Measurements from ENCODE around the gene LINC00237. TPM values are rescaled to one million over a fixed set of nuclear protein-coding genes. Genes with fewer than 3 reads are reported as not detected.

LINC00237 gene
- total and polyA plus RNA-seq, 12 donors: 0.14 TPM; not detected in 11

DNA sequence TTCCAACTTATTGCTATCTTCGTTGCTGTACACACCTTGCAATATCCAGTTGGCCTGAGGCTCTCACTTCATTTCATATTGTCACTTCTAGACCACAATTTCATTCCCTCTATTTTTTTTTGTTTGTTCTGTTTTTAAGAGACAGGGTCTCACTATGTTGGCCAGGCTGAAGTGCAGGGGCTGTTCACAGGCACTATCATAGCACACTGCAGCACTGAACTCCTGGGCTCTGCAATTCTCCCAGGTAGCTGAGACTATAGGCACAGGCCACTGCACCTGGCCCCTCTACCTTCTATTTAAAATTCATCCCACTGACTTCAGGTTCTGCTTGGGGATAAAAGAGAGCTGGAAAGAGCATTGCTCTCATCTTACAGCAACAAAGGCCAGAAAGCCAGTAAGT is 4.7 kb upstream of the LINC00237 start:
- no peak for TF ChIP-seq POLR2A (IDR thresholded peaks at IDR 0.05)
- TF ChIP-seq, protein P1, sequence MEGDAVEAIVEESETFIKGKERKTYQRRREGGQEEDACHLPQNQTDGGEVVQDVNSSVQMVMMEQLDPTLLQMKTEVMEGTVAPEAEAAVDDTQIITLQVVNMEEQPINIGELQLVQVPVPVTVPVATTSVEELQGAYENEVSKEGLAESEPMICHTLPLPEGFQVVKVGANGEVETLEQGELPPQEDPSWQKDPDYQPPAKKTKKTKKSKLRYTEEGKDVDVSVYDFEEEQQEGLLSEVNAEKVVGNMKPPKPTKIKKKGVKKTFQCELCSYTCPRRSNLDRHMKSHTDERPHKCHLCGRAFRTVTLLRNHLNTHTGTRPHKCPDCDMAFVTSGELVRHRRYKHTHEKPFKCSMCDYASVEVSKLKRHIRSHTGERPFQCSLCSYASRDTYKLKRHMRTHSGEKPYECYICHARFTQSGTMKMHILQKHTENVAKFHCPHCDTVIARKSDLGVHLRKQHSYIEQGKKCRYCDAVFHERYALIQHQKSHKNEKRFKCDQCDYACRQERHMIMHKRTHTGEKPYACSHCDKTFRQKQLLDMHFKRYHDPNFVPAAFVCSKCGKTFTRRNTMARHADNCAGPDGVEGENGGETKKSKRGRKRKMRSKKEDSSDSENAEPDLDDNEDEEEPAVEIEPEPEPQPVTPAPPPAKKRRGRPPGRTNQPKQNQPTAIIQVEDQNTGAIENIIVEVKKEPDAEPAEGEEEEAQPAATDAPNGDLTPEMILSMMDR (IDR thresholded peaks at IDR 0.05): no peak
- WGBS, 4 donors: 83 to 92% (median 86%) methylated on average over 1 of the region's 1 CpG
- H3K27ac ChIP-seq: no peak overlapping the region
- peaks cover 18% of the 10 kb centered on the region for H3K27me3 ChIP-seq
- intact Hi-C loops (cut with DNase I): no loop called here
- H3K36me3 ChIP-seq (replicated peaks in 1 of 2): no peaks in the 10 kb centered on the region
- H3K4me3 ChIP-seq: no peak overlapping the region
- H3K4me1 ChIP-seq (replicated peaks in 1 of 2): no peaks in the 10 kb centered on the region
- no peaks in the 10 kb centered on the region for H3K9me3 ChIP-seq (replicated peaks in 1 of 3)
- DNase-seq: no peak

DNA sequence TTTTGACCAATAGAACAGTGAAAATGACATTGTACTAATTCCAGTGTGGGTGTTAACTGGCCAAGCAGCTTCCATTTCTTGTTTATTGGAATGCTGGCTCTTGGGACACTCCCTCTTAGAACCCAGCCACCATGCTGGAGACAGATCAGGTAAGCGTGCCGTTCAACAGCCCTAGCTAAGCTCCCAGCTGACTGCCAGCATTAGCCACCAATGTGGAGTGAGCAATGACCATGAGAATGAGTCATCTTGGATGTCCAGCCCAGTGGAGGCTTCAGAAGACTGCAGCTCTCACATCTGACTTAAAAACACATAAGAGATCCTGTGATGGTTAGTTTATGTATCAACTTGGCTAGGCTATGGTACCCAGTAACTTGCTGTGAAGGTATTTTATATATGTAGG is 3.0 kb upstream of the LINC00237 start:
- Histone ChIP-seq H3K27me3 (peaks cover 34% of the 10 kb centered on the region), H3K27ac (no peak overlapping the region), H3K9me3 (replicated peaks in 1 of 3) (no peaks in the 10 kb centered on the region), H3K36me3 (replicated peaks in 1 of 2) (no peaks in the 10 kb centered on the region), H3K4me3 (no peak overlapping the region), H3K4me1 (replicated peaks in 1 of 2) (peaks cover 0 to 4% of the 10 kb centered on the region in 2 donors)
- 75 to 92% (median 81%) methylated on average over 2 of the region's 2 CpGs for WGBS, 4 donors
- DNase-seq: no peak
- intact Hi-C loops (cut with DNase I): no loop called here
- TF ChIP-seq, protein P1 (IDR thresholded peaks at IDR 0.05): no peak
- no peak for TF ChIP-seq POLR2A (IDR thresholded peaks at IDR 0.05)

DNA sequence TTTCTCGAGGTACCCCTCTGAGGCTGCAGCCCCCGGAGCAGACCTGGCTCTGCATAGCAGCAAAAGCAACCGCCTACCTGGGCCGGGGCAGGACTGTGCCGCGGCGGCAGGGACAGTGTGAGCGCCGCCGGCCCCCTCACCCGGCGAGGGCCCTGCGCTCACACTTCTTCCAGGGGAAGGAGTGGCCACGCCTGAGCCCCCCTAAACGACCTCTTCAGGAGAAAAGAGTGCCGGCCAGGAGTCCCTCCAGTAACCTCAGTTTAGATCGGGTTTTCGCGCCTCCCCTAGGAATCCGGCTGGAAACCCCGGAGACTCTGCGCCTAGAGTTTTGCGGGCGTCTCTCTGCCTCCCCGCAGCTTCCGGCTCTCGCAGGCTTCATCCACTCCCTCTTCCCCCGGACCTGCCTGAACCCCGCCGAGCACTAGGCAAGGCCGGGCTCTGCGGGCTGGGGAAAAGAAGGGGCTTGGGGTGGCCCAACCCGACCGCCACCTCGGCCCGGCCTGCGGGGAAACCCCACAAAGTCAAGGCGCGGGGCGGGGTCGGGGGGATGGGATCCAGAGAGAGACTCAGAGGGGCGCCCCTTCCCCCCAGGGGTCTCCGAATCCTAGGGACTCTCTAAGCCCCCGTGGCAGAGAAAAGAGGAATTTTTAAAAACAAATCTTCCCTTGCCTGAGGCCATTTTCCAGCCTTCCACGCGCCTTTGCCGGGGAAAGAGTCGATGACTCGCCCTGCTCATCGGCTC is 558 bp downstream of the LINC00237 start:
- Histone ChIP-seq H3K4me1 (replicated peaks in 1 of 2) (peaks cover 10 to 27% of the 10 kb centered on the region in 2 donors), H3K36me3 (replicated peaks in 1 of 2) (no peaks in the 10 kb centered on the region), H3K9me3 (replicated peaks in 1 of 3) (no peaks in the 10 kb centered on the region), H3K27me3 (peaks cover 70% of the 10 kb centered on the region), H3K4me3 (no peak overlapping the region), H3K27ac (no peak overlapping the region)
- 3 to 9% (median 4%) methylated on average over 17 to 50 of the region's 50 CpGs for WGBS, 4 donors
- intact Hi-C loops (cut with DNase I): no loop called here
- DNase-seq: no peak
- TF ChIP-seq, protein P1 (IDR thresholded peaks at IDR 0.05): no peak
- no peak for TF ChIP-seq POLR2A (IDR thresholded peaks at IDR 0.05)

DNA sequence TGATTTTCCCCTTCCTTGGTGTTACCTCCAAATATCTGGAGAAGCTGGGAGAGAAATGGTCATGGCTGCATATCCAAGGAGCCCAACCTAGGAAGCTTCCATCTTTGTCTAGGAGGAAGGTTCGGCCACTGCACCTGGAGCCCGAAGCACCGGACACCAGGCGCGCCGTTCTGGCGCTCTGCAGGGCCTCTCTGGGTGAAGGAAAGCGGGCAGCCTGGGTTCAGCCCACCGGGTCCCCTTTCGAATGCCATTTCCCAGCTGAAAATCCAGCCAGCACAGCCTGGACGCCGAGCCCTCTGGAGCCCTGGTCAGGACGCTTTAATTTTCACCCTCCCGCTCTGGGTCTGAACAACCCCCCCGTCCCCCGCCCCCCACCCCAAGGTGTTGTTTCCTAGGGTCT is 1.2 kb downstream of the LINC00237 start:
- Histone ChIP-seq H3K4me3 (no peak overlapping the region), H3K27ac (no peak overlapping the region), H3K27me3 (peaks cover 76% of the 10 kb centered on the region), H3K4me1 (replicated peaks in 1 of 2) (peaks cover 12 to 32% of the 10 kb centered on the region in 2 donors), H3K9me3 (replicated peaks in 1 of 3) (no peaks in the 10 kb centered on the region), H3K36me3 (replicated peaks in 1 of 2) (no peaks in the 10 kb centered on the region)
- no peak for DNase-seq
- intact Hi-C loops (cut with DNase I): no loop called here
- WGBS, 4 donors: 4 to 20% (median 10%) methylated on average over 15 to 16 of the region's 16 CpGs
- TF ChIP-seq, protein P1 (IDR thresholded peaks at IDR 0.05): no peak
- TF ChIP-seq POLR2A (IDR thresholded peaks at IDR 0.05): no peak

Data from adrenal gland (tissue), 12 donors.